ENCODE measurements around the gene PPM1K. TPM values are rescaled to one million over a fixed set of nuclear protein-coding genes. Genes with fewer than 3 reads are reported as not detected.

PPM1K gene
- total and polyA plus RNA-seq, 2 experiments from 2014 or later, result 9.1 to 12.0 TPM

GRCh38 chr4:88219099-88219498 lies 65.3 kb downstream of the PPM1K start:
- H3K4me2 ChIP-seq, result no peak overlapping the region
- TF ChIP-seq JUNB (IDR thresholded peaks at IDR 0.05; ENCODE audit: unreplicated experiment) (no peak), ZNF114 (CRISPR knock-in tag; IDR thresholded peaks at IDR 0.05) (no peak), NANOG (IDR thresholded peaks at IDR 0.05; ENCODE audit: borderline replicate concordance) (no peak), CTCF (conservative IDR thresholded peaks at IDR 0.05; ENCODE audit: low read depth in 2 of 2) (peak; percentile 71 to 87), POLR2AphosphoS5 (IDR thresholded peaks at IDR 0.05; ENCODE audit: low read depth) (no peak)
- peaks cover 3% of the 10 kb centered on the region; the same call in 2 of the 3 replicates for H3K9me3 Mint-ChIP-seq
- no peaks in the 10 kb centered on the region for H3F3A ChIP-seq (replicated peaks; ENCODE audit: low read depth)
- no peaks in the 10 kb centered on the region for H3K27me3 Mint-ChIP-seq (ENCODE audit: insufficient read depth, low read depth, poor library complexity)
- H3K27ac ChIP-seq (ENCODE audit: low read depth), result no peak overlapping the region
- no peak overlapping the region for H3K27ac Mint-ChIP-seq
- DNase-seq (ENCODE audit: low spot score) (peak; percentile 76), ATAC-seq (peak; percentile 74)
- no peak overlapping the region for H3K4me3 Mint-ChIP-seq
- H3K36me3 Mint-ChIP-seq (ENCODE audit: low read depth), result 0 out of 3 replicates have a peak, but pooled peaks cover 5% of the 10 kb centered on the region
- no peaks in the 10 kb centered on the region for H3K9me2 ChIP-seq (ENCODE audit: insufficient read depth)
- no peaks in the 10 kb centered on the region for H3K27me3 ChIP-seq (ENCODE audit: insufficient read depth)
- no peaks in the 10 kb centered on the region for H3K36me3 ChIP-seq (ENCODE audit: insufficient read depth)
- no peaks in the 10 kb centered on the region for H3K79me2 ChIP-seq (replicated peaks; ENCODE audit: insufficient read depth)
- H3K4me1 ChIP-seq (ENCODE audit: insufficient read depth), result no peaks in the 10 kb centered on the region
- no peaks in the 10 kb centered on the region for H4K20me1 ChIP-seq (replicated peaks; ENCODE audit: insufficient read depth)
- no peak overlapping the region for H2AFZ ChIP-seq
- no peaks in the 10 kb centered on the region; the same call in 1 of the 3 replicates for H3K4me1 Mint-ChIP-seq
- no peak overlapping the region for H3K4me3 ChIP-seq

DNA sequence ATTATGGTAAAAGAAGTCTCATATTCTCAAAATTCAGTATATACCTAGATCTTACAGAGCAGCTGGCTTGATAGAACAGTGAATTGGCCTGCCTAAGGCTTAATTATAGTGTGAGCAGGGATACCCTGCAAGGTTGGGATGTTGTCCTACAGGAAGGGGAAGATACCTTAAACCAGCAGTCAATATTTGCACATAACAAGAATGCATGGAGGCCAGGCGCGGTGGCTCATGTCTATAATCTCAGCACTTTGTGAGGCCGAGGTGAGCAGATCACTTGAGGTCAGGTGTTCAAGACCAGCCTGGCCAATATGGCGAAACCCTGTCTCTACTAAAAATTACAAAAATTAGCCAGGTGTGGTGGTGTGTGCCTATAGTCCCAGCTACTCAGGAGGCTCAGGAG lies 67.2 kb downstream of the PPM1K start:
- ATAC-seq (no peak), DNase-seq (ENCODE audit: low spot score) (no peak)
- no peaks in the 10 kb centered on the region for H3K36me3 ChIP-seq (ENCODE audit: insufficient read depth)
- Mint-ChIP-seq H3K27ac (no peak overlapping the region), H3K4me3 (no peak overlapping the region), H3K9me3 (no peaks in the 10 kb centered on the region; the same call in 1 of the 3 replicates), H3K36me3 (ENCODE audit: low read depth) (0 out of 3 replicates have a peak, but pooled peaks cover 5% of the 10 kb centered on the region), H3K27me3 (ENCODE audit: insufficient read depth, low read depth, poor library complexity) (no peaks in the 10 kb centered on the region), H3K4me1 (no peaks in the 10 kb centered on the region; the same call in none of the 3 replicates)
- no peak overlapping the region for H3K4me2 ChIP-seq
- H3F3A ChIP-seq (replicated peaks; ENCODE audit: low read depth), result no peaks in the 10 kb centered on the region
- no peaks in the 10 kb centered on the region for H3K27me3 ChIP-seq (ENCODE audit: insufficient read depth)
- H3K27ac ChIP-seq (ENCODE audit: low read depth), result no peak overlapping the region
- H3K79me2 ChIP-seq (replicated peaks; ENCODE audit: insufficient read depth), result no peaks in the 10 kb centered on the region
- no peaks in the 10 kb centered on the region for H3K4me1 ChIP-seq (ENCODE audit: insufficient read depth)
- no peak overlapping the region for H2AFZ ChIP-seq
- H4K20me1 ChIP-seq (replicated peaks; ENCODE audit: insufficient read depth), result no peaks in the 10 kb centered on the region
- no peak overlapping the region for H3K4me3 ChIP-seq
- H3K9me2 ChIP-seq (ENCODE audit: insufficient read depth), result no peaks in the 10 kb centered on the region
- TF ChIP-seq EZH2 (IDR thresholded peaks at IDR 0.05; ENCODE audit: low read depth, unreplicated experiment) (no peak), ZNF114 (CRISPR knock-in tag; IDR thresholded peaks at IDR 0.05) (no peak), EZH2phosphoT487 (IDR thresholded peaks at IDR 0.05; ENCODE audit: unreplicated experiment) (no peak), POLR2AphosphoS5 (IDR thresholded peaks at IDR 0.05; ENCODE audit: low read depth) (no peak), CREB1 (CRISPR knock-in tag; IDR thresholded peaks at IDR 0.05; ENCODE audit: low read depth) (no peak), ETS1 (IDR thresholded peaks at IDR 0.05) (no peak), STAT1 (IDR thresholded peaks at IDR 0.05; ENCODE audit: unreplicated experiment) (no peak), JUNB (IDR thresholded peaks at IDR 0.05; ENCODE audit: unreplicated experiment) (no peak), NANOG (IDR thresholded peaks at IDR 0.05; ENCODE audit: borderline replicate concordance) (no peak), ZNF331 (CRISPR knock-in tag; IDR thresholded peaks at IDR 0.05; ENCODE audit: low read depth) (no peak), CTCF (conservative IDR thresholded peaks at IDR 0.05; ENCODE audit: low read depth in 2 of 2) (no peak)
- TF ChIP-seq, protein P1, sequence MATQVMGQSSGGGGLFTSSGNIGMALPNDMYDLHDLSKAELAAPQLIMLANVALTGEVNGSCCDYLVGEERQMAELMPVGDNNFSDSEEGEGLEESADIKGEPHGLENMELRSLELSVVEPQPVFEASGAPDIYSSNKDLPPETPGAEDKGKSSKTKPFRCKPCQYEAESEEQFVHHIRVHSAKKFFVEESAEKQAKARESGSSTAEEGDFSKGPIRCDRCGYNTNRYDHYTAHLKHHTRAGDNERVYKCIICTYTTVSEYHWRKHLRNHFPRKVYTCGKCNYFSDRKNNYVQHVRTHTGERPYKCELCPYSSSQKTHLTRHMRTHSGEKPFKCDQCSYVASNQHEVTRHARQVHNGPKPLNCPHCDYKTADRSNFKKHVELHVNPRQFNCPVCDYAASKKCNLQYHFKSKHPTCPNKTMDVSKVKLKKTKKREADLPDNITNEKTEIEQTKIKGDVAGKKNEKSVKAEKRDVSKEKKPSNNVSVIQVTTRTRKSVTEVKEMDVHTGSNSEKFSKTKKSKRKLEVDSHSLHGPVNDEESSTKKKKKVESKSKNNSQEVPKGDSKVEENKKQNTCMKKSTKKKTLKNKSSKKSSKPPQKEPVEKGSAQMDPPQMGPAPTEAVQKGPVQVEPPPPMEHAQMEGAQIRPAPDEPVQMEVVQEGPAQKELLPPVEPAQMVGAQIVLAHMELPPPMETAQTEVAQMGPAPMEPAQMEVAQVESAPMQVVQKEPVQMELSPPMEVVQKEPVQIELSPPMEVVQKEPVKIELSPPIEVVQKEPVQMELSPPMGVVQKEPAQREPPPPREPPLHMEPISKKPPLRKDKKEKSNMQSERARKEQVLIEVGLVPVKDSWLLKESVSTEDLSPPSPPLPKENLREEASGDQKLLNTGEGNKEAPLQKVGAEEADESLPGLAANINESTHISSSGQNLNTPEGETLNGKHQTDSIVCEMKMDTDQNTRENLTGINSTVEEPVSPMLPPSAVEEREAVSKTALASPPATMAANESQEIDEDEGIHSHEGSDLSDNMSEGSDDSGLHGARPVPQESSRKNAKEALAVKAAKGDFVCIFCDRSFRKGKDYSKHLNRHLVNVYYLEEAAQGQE (IDR thresholded peaks at IDR 0.05; ENCODE audit: unreplicated experiment), result no peak

All from GM23338 (cell line).